Adipose tissue (tissue), 3 donors: ENCODE data around the gene CDC42BPG. TPM values are rescaled to one million over a fixed set of nuclear protein-coding genes. Genes with fewer than 3 reads are reported as not detected.

Experiments
- H3K27ac ChIP-seq: one replicate; pipeline ENCODE4 v1.5.1; 2013; ENCODE audit warnings: low read depth, low read length
- WGBS, 3 donors: extraction: QIAGEN DNeasy Blood & Tissue Kit; methylation state at CpG; one replicate each; pipeline ENCODE4 v1.1.7; 2013; 5-methylcytosine and 5-hydroxymethylcytosine counted together
- polyA plus RNA-seq, 3 donors: library from polyadenylated mRNA; stranded (reverse); fragments of 200-250 nt; gene quantifications; one replicate each; pipeline ENCODE4 v1.2.3, GENCODE V29; 2013
- donor health status: healthy with polysubstance abuse.
- donor health status: Bipolar disorder and iron deficiency.
- donor health status: healthy.

Gene CDC42BPG
- polyA plus RNA-seq, 3 donors, result 0.90 to 9.7 (median 1.4) TPM

DNA sequence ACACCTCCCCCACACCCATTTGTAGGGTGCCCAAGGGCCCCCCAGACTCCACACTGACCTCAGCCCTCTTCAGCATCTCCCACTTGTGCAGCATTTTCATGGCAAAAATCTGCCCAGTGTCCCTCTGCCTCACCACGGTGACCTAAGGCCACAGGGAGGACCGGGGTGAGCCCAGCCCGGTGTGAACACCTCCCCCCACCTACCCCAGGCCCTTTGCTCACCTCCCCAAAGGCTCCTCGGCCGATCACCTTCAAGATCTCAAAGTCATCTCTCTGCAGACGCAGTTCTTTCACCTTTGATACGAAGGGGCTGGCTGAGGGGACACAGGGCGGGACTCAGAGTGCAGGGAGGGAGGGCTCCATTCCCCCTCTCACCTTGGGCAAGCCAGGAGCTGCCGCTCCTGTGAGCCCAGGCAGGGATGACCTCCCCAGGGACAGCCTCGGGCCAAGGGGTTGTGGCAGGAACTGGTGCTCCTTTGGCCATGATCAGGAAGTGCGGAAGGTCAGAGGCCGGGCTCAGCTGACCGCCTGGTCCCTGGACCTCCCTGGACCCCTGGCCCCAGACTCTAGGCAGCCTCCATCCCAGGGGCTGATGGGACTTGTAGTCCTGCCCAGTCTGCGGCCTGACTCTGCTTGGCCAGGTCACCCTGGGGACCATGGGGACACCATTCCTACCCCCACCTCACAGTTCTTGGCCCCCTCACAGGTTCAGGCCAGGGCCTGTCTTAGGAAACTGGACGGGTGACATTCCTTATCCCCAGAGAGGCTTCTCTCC is 2.7 kb downstream of the CDC42BPG start:
- no peak overlapping the region for H3K27ac ChIP-seq
- 88 to 92% (median 89%) methylated on average over 15 of the region's 15 CpGs for WGBS, 3 donors

DNA sequence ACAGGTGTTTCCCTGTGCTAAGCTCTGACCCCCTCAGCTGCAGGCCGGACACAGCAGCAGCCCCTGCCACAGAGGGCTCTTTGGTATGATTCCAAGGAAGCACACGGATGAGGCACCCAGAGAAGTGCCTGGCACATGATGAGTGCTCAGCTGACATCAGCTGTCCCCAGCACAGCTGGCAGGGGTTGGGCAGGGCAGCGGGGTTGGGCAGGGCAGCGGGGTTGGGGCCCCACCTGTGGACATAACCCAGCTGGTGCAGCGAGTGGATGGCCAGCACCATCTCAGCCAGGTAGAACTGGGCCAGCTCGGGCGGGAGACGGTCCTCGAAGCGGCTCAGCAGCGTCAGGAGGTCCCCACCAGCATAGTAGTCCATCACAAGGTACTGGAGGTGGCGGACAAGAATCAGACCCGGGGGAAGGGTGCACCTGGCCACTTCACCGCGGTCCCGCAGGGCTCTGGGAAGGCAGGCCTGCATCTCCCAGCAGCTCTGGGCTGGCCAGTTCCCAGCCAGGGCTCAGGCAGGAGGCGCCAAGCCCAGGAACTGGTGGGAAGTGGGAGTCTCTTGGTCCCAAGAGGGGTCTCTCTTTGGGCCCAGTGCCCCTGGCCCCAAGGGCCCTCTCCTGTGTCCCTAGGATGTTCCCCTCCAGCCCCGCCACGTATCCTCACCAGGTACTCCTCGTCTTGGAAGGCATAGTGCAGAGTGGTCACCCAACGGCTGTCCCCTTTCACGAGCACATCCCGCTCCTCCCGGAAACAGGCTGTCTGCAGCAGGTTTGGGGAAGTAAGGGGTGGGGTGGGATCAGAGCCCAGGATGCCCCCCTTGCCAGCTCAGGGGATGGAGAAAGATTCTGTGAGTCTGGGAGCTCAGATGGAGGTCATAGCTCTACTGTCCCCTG is 4.3 kb downstream of the CDC42BPG start:
- H3K27ac ChIP-seq, result no peak overlapping the region
- WGBS, 3 donors, result 88 to 91% (median 89%) methylated on average over 20 to 24 of the region's 24 CpGs

DNA sequence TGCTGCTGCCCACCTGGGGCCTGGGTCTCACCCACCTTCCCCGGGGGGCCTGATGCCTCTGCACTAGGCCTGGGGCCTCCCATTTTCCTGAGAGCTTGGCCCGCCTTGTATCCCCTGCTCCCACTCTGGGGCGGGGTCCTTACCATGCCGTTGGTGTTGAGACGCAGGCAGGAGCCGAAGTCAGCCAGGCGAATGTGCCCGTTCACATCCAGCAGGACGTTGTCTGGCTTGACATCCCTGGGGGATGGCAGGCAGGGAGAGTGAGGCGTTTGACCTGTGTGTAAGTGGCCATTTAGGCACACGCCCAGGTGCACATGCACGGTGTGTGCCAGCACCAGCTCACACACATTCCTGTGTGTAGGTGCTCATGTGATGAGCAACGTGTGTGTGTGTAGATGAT is 5.1 kb downstream of the CDC42BPG start:
- WGBS, 3 donors, result 86 to 91% (median 89%) methylated on average over 13 of the region's 13 CpGs
- H3K27ac ChIP-seq, result no peak overlapping the region

DNA sequence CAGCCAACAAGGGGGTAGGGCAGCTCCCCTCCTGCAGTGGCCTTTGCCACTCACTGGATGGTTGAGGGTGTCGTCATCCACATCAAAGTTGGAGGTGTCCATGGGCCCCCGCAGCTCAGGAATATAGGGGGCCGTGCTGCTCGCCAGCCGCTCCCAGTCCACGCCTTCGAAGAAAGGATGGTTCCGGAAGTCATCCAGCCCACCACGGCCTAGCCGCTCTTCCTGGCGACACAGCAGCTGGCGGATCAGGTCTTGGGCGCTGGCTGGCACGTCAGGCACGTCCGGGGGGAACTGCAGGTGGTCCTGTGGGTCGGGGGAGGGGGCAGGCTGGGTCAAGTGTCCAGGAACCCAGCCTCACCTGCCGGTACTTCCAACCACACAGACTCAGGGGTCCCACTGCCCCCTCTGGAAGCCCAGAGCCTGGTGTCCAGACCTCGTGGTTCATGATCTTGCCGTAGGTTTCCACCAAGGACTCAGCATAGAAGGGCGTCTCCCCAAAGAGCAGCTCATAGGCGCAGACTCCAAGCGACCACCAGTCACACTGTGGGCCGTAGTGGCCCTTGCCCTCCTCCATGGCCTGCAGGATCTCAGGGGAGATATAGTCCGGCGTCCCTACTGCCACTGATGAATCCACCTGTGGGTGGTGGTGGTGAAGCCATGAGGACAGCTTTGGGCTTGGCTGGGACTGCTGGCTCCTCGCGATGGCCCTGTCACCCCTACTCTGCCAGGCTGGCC is 5.7 kb downstream of the CDC42BPG start:
- 91 to 95% (median 93%) methylated on average over 28 of the region's 28 CpGs for WGBS, 3 donors
- no peak overlapping the region for H3K27ac ChIP-seq

DNA sequence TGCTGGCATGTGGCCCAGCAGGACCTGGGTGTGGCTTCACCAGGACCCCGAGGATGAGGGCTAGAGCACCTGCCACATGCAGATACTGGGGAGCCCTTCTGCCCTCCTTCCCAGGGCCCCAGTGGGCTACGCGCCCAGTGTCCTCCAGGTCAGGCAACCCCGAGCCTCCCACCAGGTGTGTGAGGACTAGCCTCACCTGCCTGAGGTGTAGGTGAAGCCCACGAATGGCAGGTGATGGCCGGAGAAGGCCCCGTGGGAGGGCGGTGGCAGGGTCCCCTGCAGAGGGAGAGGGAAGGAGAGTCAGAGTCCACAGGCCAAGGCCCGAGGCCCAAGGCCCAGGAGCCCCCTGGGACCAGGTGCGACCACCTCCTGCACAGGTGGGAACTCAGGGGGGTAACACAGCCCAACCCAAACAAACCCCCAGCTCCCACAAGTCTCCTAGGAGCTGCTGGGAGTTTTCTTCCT is 6.5 kb downstream of the CDC42BPG start:
- WGBS, 3 donors, result 91 to 98% (median 91%) methylated on average over 4 to 10 of the region's 10 CpGs
- H3K27ac ChIP-seq, result no peak overlapping the region

DNA sequence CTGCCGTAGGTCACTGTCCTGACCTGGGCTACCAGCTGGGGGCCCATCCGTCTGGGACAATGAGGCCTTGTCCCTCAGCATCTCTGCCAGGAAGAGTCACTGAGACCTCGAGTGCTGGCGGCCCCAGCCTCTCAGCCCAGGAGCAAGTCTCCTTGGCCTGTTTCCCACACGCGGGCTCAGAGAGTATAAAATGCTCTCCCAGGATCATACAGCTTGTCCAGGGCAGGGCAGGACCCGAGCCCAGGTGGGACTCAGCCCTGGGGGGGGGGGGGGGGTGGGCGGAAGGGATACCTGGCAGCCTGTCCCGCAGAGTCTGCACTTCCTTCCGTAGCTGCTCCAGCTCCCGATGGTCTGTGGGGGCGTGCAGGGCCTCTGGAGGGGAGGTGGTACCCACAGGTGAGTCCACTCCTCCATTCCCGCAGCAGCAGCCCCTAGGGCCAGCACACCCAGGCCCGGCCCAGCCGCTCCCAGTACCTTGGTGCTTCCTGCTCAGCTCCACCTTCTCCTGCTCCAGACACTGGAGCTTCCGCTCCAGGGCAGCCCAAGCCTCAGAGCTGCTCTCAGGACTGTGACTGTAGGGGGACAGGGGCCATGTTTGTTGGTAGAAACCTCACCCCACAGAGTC is 7.9 kb downstream of the CDC42BPG start:
- 80 to 89% (median 86%) methylated on average over 14 to 16 of the region's 16 CpGs for WGBS, 3 donors
- no peak overlapping the region for H3K27ac ChIP-seq

DNA sequence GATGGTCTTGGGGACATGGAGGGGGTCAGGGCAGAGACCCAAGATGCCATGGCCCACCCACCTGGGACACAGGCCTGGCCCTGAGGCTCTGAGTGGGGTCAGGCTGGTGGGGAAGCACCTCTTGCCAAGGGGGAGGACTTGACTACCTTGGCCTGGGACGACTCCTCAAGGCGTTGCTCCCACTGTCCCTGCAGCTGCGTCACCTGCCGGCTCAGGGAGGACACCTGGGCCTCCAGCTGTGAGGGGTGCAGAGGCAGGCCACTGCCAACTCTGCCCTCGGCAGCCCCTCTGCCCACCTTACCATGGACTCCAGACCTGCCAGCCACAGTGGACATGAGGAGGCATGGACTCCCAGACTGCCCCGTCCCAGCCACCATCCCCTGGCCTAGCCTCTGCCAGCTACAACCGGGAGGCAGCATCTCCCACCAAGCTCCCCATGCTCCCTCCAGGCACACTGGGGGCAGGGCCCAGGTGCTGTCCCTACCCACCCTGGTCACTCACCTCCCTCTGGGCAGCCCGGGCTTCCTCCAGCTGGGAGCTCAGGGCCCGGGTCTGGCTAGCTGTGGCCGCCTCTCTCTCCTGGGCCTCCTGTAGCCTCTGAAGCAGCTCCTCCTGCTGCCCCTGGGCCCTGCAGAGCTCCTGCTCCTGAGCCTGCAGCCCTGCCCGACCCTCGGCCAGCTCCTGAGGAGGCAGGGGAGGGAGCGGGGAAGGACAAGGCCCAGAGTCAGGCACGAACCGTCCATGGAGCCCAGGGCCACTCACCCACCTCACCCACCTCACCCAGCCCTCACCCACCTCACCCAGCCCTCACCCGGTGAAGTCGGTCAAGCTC is 8.6 kb downstream of the CDC42BPG start:
- H3K27ac ChIP-seq, result no peak overlapping the region
- WGBS, 3 donors, result 78 to 95% (median 87%) methylated on average over 12 to 17 of the region's 17 CpGs

DNA sequence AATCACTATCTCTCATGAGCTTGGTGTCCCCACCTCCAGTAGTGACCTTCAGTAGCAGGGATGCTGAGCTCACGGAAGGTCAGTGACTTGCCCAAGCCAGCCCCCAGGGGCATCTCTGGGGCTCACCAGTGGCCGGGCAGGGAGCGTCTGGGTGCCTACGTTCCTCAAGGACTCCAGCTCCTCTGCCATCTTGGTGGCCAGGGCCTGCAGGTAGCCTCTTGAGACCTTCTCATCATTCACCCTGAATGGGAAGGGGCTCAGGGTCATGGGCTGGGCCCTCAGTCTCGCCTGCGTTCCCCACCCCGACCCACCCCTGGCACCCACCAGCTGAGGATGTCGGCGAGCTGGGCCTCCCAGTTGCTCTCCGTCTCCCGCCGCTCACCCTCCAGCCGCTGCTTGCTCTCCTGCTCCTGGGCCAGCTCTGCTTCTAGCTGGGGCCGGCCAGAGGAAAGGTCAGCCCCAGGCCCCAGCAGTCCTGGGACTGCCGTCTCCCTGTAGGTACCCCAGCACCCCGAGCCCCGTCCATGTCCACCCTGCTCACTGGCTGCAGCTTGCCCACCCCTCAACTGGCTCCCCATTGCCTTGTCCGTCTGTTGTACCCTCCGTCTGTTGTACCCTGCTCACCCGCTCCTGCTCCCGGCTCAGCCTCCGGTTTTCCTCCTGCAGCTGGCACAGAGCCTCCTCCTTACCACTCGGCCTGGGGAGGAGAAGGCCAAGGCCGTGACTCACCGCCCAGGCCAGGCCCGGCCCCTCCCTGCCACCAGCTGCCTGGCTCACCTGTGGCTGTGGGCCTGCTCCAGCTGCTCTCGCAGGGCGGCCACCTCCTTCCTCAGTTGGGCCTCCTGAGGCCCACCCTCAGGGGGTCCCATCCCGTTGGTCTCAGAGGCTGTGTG is 9.5 kb downstream of the CDC42BPG start:
- WGBS, 3 donors, result 75 to 85% (median 82%) methylated on average over 28 to 29 of the region's 29 CpGs

DNA sequence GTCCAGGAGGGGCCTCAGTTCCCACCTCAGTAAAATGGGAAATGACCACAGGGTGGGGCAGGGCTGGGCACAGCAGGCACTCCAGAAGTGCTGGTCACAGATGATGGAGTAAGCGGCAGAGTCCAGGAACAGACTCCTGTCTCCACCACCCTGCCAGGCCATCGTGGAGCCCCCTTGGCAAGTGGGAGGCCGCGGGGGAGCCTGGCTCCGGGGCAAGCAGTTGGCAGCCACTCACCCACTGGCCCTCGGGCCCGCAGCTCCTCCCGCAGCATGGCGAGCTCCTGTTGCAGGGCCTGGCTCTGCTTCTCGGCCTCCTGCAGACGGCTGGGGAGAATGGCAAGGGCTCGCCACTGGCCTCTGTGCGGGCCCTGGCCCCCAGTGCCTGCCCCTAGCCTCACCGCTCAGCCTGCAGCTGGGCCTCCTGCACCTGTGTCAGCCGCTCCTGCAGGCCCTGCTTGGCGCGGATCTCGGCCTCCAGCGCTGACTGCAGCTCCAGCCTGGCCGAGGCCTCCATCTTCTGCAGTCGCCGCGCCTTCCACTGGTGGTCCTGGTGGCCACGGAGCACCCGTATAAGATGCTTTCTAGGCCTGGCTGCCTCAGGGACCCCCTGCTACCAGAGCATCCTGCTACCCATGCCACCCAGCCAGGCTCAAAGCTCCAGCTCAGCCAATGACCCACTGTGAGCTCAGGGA is 10.3 kb downstream of the CDC42BPG start:
- no peak overlapping the region for H3K27ac ChIP-seq

More for the DNA sequence above, 9.5 kb downstream of the CDC42BPG start:
- H3K27ac ChIP-seq, result no peak overlapping the region

DNA sequence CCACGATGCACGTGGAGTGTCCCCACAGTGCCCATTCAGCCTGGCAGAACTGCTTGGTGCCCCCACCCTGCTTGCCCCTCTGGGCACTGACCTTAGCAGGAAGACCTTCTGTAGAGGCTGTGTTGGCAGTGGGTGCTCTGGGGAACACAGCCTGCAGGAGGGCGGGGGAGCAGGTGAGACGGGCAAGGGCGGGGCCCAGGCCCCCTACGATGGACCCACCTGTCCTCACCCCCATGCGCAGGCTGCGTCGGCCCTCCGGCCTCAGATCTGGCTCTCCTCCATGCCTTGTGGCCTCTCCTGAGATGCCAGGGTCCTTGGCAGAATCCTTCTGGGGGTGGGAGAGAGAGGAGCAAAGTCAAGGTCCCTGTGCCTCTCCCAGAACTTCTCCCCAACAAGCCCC is 10.9 kb downstream of the CDC42BPG start:
- no peak overlapping the region for H3K27ac ChIP-seq
- 87 to 89% (median 89%) methylated on average over 9 to 10 of the region's 10 CpGs for WGBS, 3 donors

More for the DNA sequence above, 10.3 kb downstream of the CDC42BPG start:
- 91 to 94% (median 93%) methylated on average over 23 to 25 of the region's 25 CpGs for WGBS, 3 donors

DNA sequence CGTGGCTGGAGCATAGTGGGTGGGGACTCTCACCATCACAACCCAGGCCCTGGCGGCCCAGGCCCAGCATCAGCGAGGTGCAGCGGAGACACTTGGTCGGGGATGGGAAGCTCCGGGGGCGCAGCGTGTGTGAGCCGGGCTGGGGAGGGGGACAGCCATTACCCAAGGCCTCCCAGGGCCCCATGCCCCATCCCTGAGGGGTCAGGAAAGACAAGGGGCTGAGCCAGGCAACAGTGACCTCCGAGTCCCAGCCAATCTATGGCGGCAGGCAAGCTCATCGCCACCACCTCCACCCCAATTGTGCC is 11.3 kb downstream of the CDC42BPG start:
- WGBS, 3 donors, result 87 to 95% (median 90%) methylated on average over 12 of the region's 12 CpGs
- H3K27ac ChIP-seq, result no peak overlapping the region

DNA sequence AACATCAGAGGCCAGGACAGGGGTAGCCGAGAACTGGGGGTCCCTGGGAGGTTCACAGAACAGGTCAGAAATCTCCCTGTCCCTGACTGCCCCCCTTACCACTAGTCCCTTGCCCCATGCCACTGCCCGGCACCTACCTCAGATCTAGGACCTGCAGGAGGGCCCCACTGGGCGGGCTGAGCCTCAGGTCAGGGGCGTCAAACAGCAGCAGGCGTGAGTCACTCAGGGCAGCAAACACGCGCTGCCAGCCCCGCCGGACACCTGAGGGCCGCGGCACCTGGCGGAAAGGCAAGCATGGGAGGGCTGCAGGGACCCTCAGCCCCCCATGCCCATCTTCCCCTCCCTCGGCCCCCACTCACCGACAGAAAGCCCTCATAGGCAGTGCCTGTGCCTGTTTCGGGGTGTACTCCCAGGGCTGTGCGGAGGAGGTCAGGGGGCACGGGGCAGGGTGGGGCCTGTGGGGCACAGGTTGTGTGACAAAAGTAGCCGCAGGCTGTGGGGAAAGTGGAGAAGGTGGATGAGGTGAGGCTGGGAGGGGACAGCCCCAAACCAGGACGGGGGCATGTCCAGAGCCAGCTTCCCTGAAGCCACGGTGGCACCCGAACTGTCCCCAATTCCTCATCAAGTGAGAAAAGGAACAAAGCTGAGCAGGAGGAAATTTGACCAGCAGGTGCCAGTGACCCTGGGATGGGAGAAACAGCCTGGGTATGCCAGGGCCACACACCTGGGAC is 11.8 kb downstream of the CDC42BPG start:
- WGBS, 3 donors, result 92 to 96% (median 93%) methylated on average over 17 to 21 of the region's 21 CpGs
- no peak overlapping the region for H3K27ac ChIP-seq

DNA sequence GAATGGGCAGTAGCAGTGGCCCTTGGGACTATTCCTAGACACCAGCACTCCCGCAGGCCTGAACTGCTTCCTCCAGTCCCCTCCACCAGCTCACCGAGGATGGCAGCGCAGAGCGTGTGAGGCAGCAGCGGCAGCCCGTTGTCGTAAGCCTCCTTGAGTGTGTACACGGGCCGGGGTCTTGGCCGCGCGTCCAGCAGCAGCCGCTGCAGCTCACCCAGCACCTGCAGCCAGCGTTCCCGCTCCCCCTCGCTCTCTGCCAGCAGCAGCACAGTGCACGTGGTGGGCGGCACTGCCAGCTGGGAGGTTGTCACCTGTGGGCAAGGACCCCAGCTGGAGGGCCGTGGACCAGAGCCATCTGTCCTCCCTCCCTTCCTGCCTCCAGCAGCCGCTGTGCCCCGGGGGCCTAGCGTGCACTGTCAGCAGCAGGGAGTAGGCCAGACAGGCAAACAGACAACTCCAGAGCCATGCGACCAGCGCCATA is 13.0 kb downstream of the CDC42BPG start:
- 87 to 91% (median 89%) methylated on average over 24 of the region's 24 CpGs for WGBS, 3 donors
- no peak overlapping the region for H3K27ac ChIP-seq

DNA sequence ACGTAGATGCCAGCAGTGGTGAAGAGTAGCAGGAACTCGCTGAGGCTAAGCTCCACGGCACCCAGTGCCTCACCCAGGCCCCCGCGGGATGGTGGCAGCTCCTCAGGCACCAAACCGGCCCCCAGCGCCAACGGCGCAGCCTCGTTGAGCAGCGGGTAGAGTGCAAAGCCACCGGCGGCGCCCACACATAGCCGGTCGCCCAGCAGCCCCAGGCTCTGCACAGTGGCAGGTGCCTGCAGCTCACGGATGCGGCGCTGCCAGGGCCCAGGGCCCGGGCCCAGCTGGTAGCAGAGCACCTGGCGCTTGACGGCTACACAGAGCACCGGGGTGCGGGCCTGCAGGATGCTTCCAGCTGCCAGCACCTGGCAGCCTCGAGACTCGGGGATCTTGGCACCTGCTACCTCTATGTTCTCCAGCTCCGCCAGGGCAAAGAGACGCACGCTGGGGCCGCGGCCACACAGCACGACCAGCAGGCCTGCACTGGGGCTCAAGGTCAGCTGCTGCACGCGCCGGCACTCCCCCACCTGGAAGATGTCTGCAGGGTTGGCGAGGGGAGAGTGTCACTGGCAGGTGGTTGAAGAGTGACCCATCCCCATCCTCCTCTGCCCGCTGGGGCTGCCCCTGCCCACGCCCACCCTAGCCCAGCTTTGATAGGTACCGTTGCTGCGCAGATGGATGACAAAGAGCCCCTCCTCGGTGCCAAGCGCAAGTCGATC is 14.8 kb downstream of the CDC42BPG start:
- WGBS, 3 donors, result 90 to 94% (median 93%) methylated on average over 43 of the region's 43 CpGs
- H3K27ac ChIP-seq, result no peak overlapping the region

DNA sequence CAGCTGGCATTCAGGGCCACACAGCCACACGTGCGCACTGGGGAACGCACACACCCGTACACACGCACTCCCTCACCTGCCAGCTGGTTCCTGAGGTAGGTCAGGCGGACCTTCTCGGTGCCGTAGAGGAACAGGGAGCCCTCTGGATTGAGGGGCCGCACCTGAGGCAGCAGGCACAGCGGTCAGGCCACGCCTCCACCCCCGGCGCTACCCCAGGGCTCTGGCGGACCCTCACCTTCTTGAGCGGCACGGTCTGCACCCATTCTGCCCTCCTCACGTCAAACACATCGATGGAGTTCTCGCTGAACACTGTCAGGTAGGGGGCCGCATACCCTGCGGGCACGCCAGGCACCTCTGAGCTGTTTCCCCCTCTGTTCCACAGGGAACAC is 17.0 kb downstream of the CDC42BPG start:
- H3K27ac ChIP-seq, result no peak overlapping the region
- 94 to 95% (median 95%) methylated on average over 22 of the region's 22 CpGs for WGBS, 3 donors
